Prostate gland (tissue), 2 donors: ENCODE data around the gene KEAP1.

Source experiments
- POLR2A ChIP-seq: fragments of 450-650 bp; IDR thresholded peaks from one replicate; pipeline ENCODE4 v1.6.1; 2016; ENCODE audit warnings: antibody characterized with exemption, mild to moderate bottlenecking
- TF ChIP-seq, protein P1 (sequence below), 4 experiments: fragments of 200-600 bp in 2 of 4; fragments of 450-650 bp in 2 of 4; sonication (generic) in 2 of 4; IDR thresholded peaks; 1 replicate in 3 of 4; 2 replicates in 1 of 4; pipeline ENCODE4 v1.5.1; 2016 to 2019; ENCODE audit warnings: antibody characterized with exemption in 4 of 4, mild to moderate bottlenecking in 2 of 4, moderate library complexity in 2 of 4

DNA sequence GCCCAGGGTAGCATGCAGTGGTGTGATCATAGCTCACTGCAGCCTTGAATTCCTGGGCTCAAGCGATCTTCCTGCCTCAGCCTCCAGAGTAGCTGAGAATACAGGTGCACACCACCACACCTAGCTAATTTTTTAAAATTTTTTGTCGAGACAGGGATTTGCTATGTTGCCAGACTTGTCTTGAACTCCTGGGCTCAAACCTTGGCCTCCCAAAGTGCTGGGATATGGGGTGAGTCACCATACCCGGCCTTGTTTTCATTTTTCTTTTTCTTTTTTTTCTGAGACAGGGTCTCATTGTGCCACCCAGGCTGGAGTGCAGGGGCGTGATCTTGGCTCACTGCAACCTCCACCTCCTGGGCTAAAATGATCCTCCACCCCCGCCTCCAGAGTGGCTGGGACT is 38.7 kb downstream of the KEAP1 start:
- TF ChIP-seq, protein P1, sequence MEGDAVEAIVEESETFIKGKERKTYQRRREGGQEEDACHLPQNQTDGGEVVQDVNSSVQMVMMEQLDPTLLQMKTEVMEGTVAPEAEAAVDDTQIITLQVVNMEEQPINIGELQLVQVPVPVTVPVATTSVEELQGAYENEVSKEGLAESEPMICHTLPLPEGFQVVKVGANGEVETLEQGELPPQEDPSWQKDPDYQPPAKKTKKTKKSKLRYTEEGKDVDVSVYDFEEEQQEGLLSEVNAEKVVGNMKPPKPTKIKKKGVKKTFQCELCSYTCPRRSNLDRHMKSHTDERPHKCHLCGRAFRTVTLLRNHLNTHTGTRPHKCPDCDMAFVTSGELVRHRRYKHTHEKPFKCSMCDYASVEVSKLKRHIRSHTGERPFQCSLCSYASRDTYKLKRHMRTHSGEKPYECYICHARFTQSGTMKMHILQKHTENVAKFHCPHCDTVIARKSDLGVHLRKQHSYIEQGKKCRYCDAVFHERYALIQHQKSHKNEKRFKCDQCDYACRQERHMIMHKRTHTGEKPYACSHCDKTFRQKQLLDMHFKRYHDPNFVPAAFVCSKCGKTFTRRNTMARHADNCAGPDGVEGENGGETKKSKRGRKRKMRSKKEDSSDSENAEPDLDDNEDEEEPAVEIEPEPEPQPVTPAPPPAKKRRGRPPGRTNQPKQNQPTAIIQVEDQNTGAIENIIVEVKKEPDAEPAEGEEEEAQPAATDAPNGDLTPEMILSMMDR (IDR thresholded peaks at IDR 0.05) = no peak
- no peak for TF ChIP-seq POLR2A
